ENCODE results near the gene CATSPERE.
"Not testable (repeated sequence)": the region's sequence is repeated elsewhere in the genome, so short reads cannot be mapped to it uniquely, and the experiment has no call there.

- TF ChIP-seq POLR2A, CTCF (IDR thresholded peaks at IDR 0.05): not testable (repeated sequence)
Measured at GRCh38 chr1:244499484-244499883, 38.4 kb downstream of the CATSPERE start.
